PFSK-1 (cell line): Measurements from ENCODE around the gene C5orf46.

ENCODE experiments used
- POLR2AphosphoS5 ChIP-seq: IDR thresholded peaks from 2 replicates; pipeline ENCODE4 v1.6.1; 2012; ENCODE audit warnings: low read depth, mild to moderate bottlenecking, control low read depth, low read length, moderate library complexity
- SIN3A ChIP-seq: IDR thresholded peaks from 2 replicates; pipeline ENCODE4 v1.6.1; 2012; ENCODE audit warnings: mild to moderate bottlenecking, low read length, moderate library complexity, borderline replicate concordance; ENCODE audit not compliant: insufficient read depth

DNA sequence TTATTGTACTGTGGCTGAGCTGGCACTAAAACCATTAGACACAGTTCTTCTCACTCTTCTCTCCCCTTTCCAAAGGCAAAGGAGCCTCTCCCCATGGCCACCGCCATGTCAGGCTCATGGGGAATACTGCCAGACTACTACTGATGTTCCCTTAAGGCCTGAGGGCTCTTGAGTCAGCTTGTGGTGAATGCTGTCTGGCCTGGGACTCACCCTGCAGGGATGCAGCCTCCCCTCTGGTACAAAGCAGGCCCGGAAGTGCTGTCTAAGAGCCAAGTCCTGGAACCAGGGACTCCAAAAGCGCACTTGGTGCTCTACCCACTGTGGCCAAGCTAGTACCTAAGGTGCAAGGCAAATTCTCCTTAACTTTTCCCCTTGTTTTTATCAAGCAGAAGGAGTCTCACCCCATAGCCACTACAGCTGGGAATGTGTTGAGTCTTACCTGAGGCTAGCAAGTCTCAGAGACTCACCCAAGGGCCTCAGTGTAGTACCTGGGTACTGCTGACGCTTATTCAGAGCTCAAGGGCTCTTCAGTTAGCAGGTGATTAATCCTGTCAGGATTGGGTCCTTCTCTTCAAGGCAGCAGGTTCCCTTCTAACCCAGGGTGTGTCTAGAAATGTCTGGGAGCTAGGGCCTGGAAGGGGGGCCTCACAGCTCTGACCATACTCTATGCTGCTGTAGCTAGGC, 33.2 kb upstream of the C5orf46 start:
- TF ChIP-seq SIN3A (no peak), POLR2AphosphoS5 (no peak)
